SKM-1 treated with dmso at 0.1 percent for 144 hours (cell line): ENCODE measurements around the gene COMMD9.
A peak's percentile ranks its signal among the peaks of the same experiment; 100 is the strongest.

Source experiments
- DNase-seq: peaks from one replicate; lab custom pipeline; 2025; ENCODE audit not compliant: unreplicated experiment; lab: John Stamatoyannopoulos, UW

Gene COMMD9

GRCh38 chr11:36296884-36297543, 7.8 kb upstream of the COMMD9 start:
- DNase-seq = peak; percentile 23

- no peak for DNase-seq
Observed at GRCh38 chr11:36295926-36296325, 6.7 kb upstream of the COMMD9 start, which contains the start of gene PRR5L. Gene PRR5L (plus strand): TSS chr11:36296288. CDS start chr11:36401122, 104,834 bp downstream.

GRCh38 chr11:36292311-36292722, 3.1 kb upstream of the COMMD9 start:
- DNase-seq = peak; percentile 73

GRCh38 chr11:36288442-36289225, 590 bp downstream of the COMMD9 start:
- peak; percentile 39 for DNase-seq

- no peak for DNase-seq
Observed at GRCh38 chr11:36282926-36283325, 6.3 kb downstream of the COMMD9 start.

- no peak for DNase-seq
Observed at GRCh38 chr11:36281850-36282249, 7.4 kb downstream of the COMMD9 start.

- DNase-seq = no peak
Observed at GRCh38 chr11:36280531-36280930, 8.7 kb downstream of the COMMD9 start.

GRCh38 chr11:36278531-36279282, 10.5 kb downstream of the COMMD9 start:
- no peak for DNase-seq

- DNase-seq = no peak
Observed at GRCh38 chr11:36274414-36274813, 14.8 kb downstream of the COMMD9 start.

GRCh38 chr11:36273110-36273509, 16.1 kb downstream of the COMMD9 start:
- no peak for DNase-seq

GRCh38 chr11:36271794-36272407, 17.3 kb downstream of the COMMD9 start:
- DNase-seq = no peak

GRCh38 chr11:36270701-36271100, 18.5 kb downstream of the COMMD9 start:
- no peak for DNase-seq

- no peak for DNase-seq
Observed at GRCh38 chr11:36268337-36268985, 20.8 kb downstream of the COMMD9 start.

- DNase-seq = no peak
Observed at GRCh38 chr11:36266767-36267166, 22.5 kb downstream of the COMMD9 start.

GRCh38 chr11:36265793-36266628, 23.2 kb downstream of the COMMD9 start:
- peak; percentile 53 for DNase-seq

- no peak for DNase-seq
Observed at GRCh38 chr11:36264973-36265344, 24.3 kb downstream of the COMMD9 start.

- DNase-seq = no peak
Observed at GRCh38 chr11:36264011-36264972, 24.9 kb downstream of the COMMD9 start.

- no peak for DNase-seq
Observed at GRCh38 chr11:36261094-36261493, 28.1 kb downstream of the COMMD9 start.
